Sigmoid colon (tissue), 4 donors: ENCODE results near the gene TRMT1.

ENCODE experiments used
- EP300 ChIP-seq, 4 donors: sonication (generic); formaldehyde crosslinking; IDR thresholded peaks; one replicate each; pipeline ENCODE4 v1.6.1; 2017; ENCODE audit warnings: antibody characterized with exemption in 4 of 4
- POLR2A ChIP-seq, 2 donors: fragments of 450-650 bp; IDR thresholded peaks; one replicate each; pipeline ENCODE4 v1.6.1; 2016; ENCODE audit warnings: antibody characterized with exemption in 2 of 2, mild to moderate bottlenecking in 2 of 2, moderate library complexity in 2 of 2
- POLR2AphosphoS5 ChIP-seq, 4 donors: sonication (generic); formaldehyde crosslinking; IDR thresholded peaks; one replicate each; pipeline ENCODE4 v1.6.1; 2017; ENCODE audit warnings: antibody characterized with exemption in 4 of 4
- TF ChIP-seq, protein P1 (sequence below), 4 experiments: fragments of 450-650 bp in 3 of 4; fragments of 200-600 bp in 1 of 4; IDR thresholded peaks; one replicate each; pipeline ENCODE4 v1.5.1; 2016 to 2019; ENCODE audit warnings: antibody characterized with exemption in 4 of 4, mild to moderate bottlenecking in 3 of 4, moderate library complexity in 2 of 4

DNA sequence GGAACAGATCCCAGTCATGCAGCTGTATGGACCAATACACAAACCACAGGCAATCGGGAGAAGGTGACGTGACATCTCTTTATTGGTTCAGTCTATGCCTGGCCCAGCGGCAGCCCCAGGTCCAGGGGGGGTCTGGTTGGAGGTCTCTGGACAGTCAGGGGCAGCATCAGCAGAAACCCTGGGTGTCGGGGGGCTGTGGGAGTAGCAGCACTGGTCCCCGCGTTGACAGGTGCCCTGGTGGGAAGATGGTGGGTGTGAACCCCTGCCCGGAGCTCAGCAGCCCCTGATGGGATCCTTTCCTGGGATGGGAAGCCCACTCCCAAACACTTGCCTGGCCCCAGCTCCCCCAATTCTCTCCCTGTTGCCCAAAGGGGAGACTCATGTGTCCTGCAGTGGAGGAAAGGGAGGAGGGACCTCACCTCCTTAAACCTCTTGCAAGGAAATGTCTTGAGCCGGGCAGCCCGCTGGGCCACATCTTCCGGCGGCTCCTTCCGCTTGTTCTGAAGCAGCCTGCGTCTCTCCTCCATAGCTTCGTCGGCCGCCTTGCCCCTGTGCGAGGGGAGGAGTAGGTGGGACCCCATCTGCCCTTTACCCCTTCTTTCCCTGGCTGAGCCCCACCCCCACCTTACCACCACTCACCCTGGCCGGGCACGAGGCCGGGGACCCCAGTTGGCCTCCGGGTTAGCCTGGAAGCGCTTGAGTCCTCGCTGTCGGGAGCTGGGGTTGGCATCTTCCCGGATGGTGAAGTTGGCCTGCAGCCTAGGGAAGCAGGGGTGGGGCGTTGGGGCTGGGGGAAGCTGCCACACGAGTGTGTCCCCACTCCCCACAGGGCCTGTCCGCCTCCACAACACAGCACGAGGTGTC, 11.5 kb downstream of the TRMT1 start:
- TF ChIP-seq, protein P1, sequence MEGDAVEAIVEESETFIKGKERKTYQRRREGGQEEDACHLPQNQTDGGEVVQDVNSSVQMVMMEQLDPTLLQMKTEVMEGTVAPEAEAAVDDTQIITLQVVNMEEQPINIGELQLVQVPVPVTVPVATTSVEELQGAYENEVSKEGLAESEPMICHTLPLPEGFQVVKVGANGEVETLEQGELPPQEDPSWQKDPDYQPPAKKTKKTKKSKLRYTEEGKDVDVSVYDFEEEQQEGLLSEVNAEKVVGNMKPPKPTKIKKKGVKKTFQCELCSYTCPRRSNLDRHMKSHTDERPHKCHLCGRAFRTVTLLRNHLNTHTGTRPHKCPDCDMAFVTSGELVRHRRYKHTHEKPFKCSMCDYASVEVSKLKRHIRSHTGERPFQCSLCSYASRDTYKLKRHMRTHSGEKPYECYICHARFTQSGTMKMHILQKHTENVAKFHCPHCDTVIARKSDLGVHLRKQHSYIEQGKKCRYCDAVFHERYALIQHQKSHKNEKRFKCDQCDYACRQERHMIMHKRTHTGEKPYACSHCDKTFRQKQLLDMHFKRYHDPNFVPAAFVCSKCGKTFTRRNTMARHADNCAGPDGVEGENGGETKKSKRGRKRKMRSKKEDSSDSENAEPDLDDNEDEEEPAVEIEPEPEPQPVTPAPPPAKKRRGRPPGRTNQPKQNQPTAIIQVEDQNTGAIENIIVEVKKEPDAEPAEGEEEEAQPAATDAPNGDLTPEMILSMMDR (IDR thresholded peaks at IDR 0.05), result peak in 1 of 4 experiments; percentile 6
- TF ChIP-seq POLR2AphosphoS5 (IDR thresholded peaks at IDR 0.05) (no peak), POLR2A (IDR thresholded peaks at IDR 0.05) (no peak), EP300 (IDR thresholded peaks at IDR 0.05) (no peak)
